HepG2 (cell line): ENCODE measurements around the gene AGBL2. TPM values are rescaled to one million over a fixed set of nuclear protein-coding genes. Genes with fewer than 3 reads are reported as not detected.

Experiments used
- CAMTA2 ChIP-seq: sonication (generic); formaldehyde crosslinking; IDR thresholded peaks from 2 replicates; pipeline ENCODE4 v1.4.0; 2020; ENCODE audit warnings: mild to moderate bottlenecking, missing genetic modification reagents, borderline replicate concordance
- CREBL2 ChIP-seq: sonication (generic); formaldehyde crosslinking; IDR thresholded peaks from 2 replicates; pipeline ENCODE4 v1.8.1; 2023; ENCODE audit warnings: missing genetic modification reagents, mild to moderate bottlenecking, borderline replicate concordance
- GATAD2A ChIP-seq: IDR thresholded peaks from 2 replicates; pipeline ENCODE4 v1.6.1; 2016
- GLMP ChIP-seq: sonication (generic); formaldehyde crosslinking; IDR thresholded peaks from 2 replicates; pipeline ENCODE4 v1.9.0; 2021; ENCODE audit warnings: missing genetic modification reagents, mild to moderate bottlenecking, borderline replicate concordance
- HOXA3 ChIP-seq: sonication (generic); formaldehyde crosslinking; IDR thresholded peaks from 2 replicates; pipeline ENCODE4 v1.5.0; 2020; ENCODE audit warnings: missing genetic modification reagents
- JUN ChIP-seq: sonication (generic); formaldehyde crosslinking; IDR thresholded peaks from 2 replicates; pipeline ENCODE4 v1.4.0; 2020; ENCODE audit warnings: mild to moderate bottlenecking, missing genetic modification reagents
- MLX ChIP-seq: IDR thresholded peaks from 2 replicates; pipeline ENCODE4 v1.6.1; 2016
- NR2F2 ChIP-seq: IDR thresholded peaks from 2 replicates; pipeline ENCODE4 v1.6.1; 2012; ENCODE audit warnings: low read depth, inconsistent platforms, borderline replicate concordance
- PCBP1 ChIP-seq: fragments of 200-400 bp; formaldehyde crosslinking; IDR thresholded peaks from 2 replicates; pipeline ENCODE4 v1.6.1; 2017; ENCODE audit warnings: mild to moderate bottlenecking, low read depth, low read length, borderline replicate concordance
- SCMH1 ChIP-seq: sonication (generic); formaldehyde crosslinking; IDR thresholded peaks from 2 replicates; pipeline ENCODE4 v1.9.0; 2021; ENCODE audit warnings: missing genetic modification reagents, mild to moderate bottlenecking, borderline replicate concordance
- SRSF4 ChIP-seq: fragments of 200-400 bp; formaldehyde crosslinking; IDR thresholded peaks from one replicate; pipeline ENCODE4 v1.6.1; 2018; ENCODE audit warnings: mild to moderate bottlenecking, low read depth, low read length, moderate library complexity; ENCODE audit not compliant: poor library complexity, severe bottlenecking
- ZBTB21 ChIP-seq: sonication (generic); formaldehyde crosslinking; IDR thresholded peaks from 2 replicates; pipeline ENCODE4 v1.4.0; 2020; ENCODE audit warnings: missing genetic modification reagents
- ZBTB34 ChIP-seq: sonication (generic); formaldehyde crosslinking; IDR thresholded peaks from 2 replicates; pipeline ENCODE4 v1.8.0; 2022; ENCODE audit warnings: mild to moderate bottlenecking, missing genetic modification reagents
- ZBTB7B ChIP-seq: sonication (generic); formaldehyde crosslinking; IDR thresholded peaks from 2 replicates; pipeline ENCODE4 v1.4.0; 2020; ENCODE audit warnings: missing genetic modification reagents
- ZIK1 ChIP-seq: sonication (generic); formaldehyde crosslinking; IDR thresholded peaks from 2 replicates; pipeline ENCODE4 v1.5.0; 2020; ENCODE audit warnings: mild to moderate bottlenecking, low read depth, missing genetic modification reagents, borderline replicate concordance
- ZNF205 ChIP-seq: IDR thresholded peaks from 2 replicates; pipeline ENCODE4 v1.6.1; 2018; ENCODE audit warnings: missing biosample characterization, missing genetic modification reagents
- ZNF549 ChIP-seq: sonication (generic); formaldehyde crosslinking; IDR thresholded peaks from 2 replicates; pipeline ENCODE4 v1.5.0; 2020; ENCODE audit warnings: missing genetic modification reagents
- ZNF556 ChIP-seq: sonication (generic); formaldehyde crosslinking; IDR thresholded peaks from 2 replicates; pipeline ENCODE4 v1.4.0; 2020; ENCODE audit warnings: mild to moderate bottlenecking, missing genetic modification reagents, borderline replicate concordance
- ZNF609 ChIP-seq: sonication (generic); formaldehyde crosslinking; IDR thresholded peaks from 2 replicates; pipeline ENCODE4 v1.4.0; 2020; ENCODE audit warnings: mild to moderate bottlenecking, missing genetic modification reagents, borderline replicate concordance
- ZSCAN9 ChIP-seq: IDR thresholded peaks from 2 replicates; pipeline ENCODE4 v1.6.1; 2016; ENCODE audit warnings: borderline replicate concordance
- polyA plus RNA-seq, 8 experiments: library from polyadenylated mRNA; depleted of rRNA in 3 of 8; stranded (reverse) in 7 of 8; unstranded in 1 of 8; fragments of >200 nt; fragmentation: Illumina TruSeq in 4 of 8; extraction: Trizol in 4 of 8; gene quantifications; 2 replicates each; pipeline versions ENCODE4 v1.2.1 to v1.2.3, GENCODE V29; 2011 to 2016; ENCODE audit warnings: low read depth in 4 of 8, missing spikeins in 1 of 8, mixed read lengths in 1 of 8; ENCODE audit not compliant: insufficient read depth in 1 of 8
- total RNA-seq, 5 experiments: library from RNA; depleted of rRNA; stranded (reverse); fragments of >200 nt; fragmentation: Illumina TruSeq; extraction: Trizol; gene quantifications; 2 replicates each; pipeline ENCODE4 v1.2.3, GENCODE V29; 2016; ENCODE audit warnings: low read depth in 1 of 5

The AGBL2 gene
- total and polyA plus RNA-seq, 2 of the 13 experiments (the other 11 are each of a cell fraction or from before 2014, with no cell fraction given) = 1.6 to 5.7 TPM

- no peak for TF ChIP-seq MLX (CRISPR knock-in tag)
- no peak for TF ChIP-seq ZNF205 (CRISPR knock-in tag)
- TF ChIP-seq HOXA3 (CRISPR knock-in tag) = no peak
- TF ChIP-seq NR2F2 = no peak
- no peak for TF ChIP-seq ZBTB7B (CRISPR knock-in tag)
- TF ChIP-seq ZNF556 = no peak
- TF ChIP-seq CAMTA2 (CRISPR knock-in tag) = no peak
- no peak for TF ChIP-seq SRSF4
- no peak for TF ChIP-seq ZNF609
- TF ChIP-seq CREBL2 (CRISPR knock-in tag) = no peak
- TF ChIP-seq ZNF549 = no peak
- no peak for TF ChIP-seq ZIK1 (CRISPR knock-in tag)
- TF ChIP-seq PCBP1 = no peak
- TF ChIP-seq ZBTB34 = no peak
- no peak for TF ChIP-seq ZBTB21 (CRISPR knock-in tag)
- TF ChIP-seq JUN (CRISPR knock-in tag) = no peak
- no peak for TF ChIP-seq GLMP
- TF ChIP-seq GATAD2A (CRISPR knock-in tag) = no peak
- no peak for TF ChIP-seq SCMH1 (CRISPR knock-in tag)
- no peak for TF ChIP-seq ZSCAN9 (CRISPR knock-in tag)
Observed at GRCh38 chr11:47616726-47617416, 98.3 kb downstream of the AGBL2 start (continued).
